Purkinje cell (primary cell): Measurements from ENCODE around the gene PRKCI. TPM values are rescaled to one million over a fixed set of nuclear protein-coding genes. Genes with fewer than 3 reads are reported as not detected.

Experiments
- polyA plus RNA-seq: library from polyadenylated mRNA; unstranded; fragments of >200 nt; fragmentation: Nextera tagmentation; gene quantifications from 2 replicates; pipeline ENCODE4 v1.2.1, GENCODE V29; 2014

Gene PRKCI
- 9.8 and 14.8 TPM in 2 replicates for polyA plus RNA-seq

DNA sequence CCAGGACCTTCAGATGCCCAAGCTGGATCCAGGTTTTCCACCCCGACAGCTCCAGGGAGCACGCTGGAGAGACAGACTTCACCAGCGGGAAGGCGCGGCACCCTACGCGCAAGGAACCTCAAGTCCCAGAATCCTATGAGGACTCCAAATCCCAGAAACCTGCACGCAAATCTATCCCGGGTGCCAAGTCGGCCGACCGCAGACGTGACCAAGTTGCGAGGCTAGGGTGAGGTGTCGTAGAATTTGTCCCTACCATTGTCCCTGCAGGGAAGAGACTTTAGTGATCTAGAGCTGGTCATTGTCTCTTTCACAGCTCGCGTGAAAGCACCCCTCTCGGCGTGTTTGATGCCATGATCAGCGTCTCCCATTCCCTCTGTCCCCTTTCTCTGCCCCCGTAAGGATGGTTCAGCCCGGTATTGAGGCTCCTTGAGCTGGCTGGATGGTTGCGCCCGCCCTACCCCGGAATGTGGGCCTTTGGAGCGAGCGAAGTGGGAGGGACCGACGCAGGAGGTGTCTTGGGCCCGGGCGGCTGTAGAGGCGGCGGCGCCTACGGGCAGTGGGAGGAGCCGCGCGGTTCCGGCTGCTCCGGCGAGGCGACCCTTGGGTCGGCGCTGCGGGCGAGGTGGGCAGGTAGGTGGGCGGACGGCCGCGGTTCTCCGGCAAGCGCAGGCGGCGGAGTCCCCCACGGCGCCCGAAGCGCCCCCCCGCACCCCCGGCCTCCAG lies at the start of gene PRKCI:
Gene PRKCI (plus strand): TSS at position 501 of the 723 bp plus-strand sequence. CDS start 246 bp downstream, outside the sequence.

DNA sequence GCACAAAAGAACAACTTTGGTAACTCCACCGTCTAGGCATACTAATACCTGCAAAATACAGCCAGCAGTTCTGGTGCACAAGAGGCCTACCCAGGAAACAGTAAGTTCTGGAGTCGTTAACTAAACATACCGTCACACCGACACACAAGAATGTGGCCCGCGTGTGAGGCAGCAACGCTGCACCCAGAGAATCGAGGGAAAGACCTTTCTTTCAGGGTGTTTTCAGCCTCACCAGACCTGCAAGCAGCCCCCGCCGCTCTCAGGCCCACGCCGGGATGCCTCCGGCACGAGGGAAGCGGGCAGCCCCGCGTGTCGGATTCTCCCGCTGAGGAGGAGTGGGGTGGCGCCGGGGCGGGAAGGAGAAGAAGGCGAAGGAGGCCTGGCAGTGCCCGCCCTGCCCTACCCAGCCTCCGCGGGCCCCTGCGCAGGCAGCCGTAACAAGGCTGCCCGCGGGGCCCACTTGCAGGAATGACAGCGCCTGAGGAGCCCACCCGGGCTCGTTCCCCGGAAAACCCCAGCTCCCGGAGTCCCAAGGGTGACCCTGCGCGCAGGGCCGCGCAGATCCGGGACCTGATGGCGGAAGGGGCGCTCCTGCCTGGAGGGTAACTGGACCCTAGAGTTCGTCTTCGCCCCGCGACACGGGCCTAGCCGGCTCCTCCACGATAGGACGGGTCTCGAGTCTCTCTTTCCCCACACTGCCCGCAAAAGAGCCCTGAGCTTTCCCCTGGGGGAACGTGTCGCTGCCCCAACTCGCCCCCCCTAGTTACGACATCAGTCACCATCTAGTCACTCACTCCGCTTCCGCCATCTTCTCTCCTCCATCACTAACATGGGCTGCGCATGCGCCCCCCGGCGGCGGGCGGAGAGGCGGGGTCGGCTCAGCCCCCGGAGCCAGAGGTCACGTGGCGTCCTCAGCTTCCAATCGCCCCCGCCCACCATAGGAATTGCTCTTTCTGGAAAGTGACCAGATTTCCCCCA lies 41.0 kb upstream of the PRKCI start, which contains the start of gene PHC3:
Gene PHC3 (minus strand): TSS at position 826 of the 978 bp plus-strand sequence. CDS start 18 bp downstream, at position 808.

Other genes starting within 250 kb of the PRKCI start
- gene GPR160, start 184.4 kb upstream of the PRKCI start, polyA plus RNA-seq: 0.16 and 1.3 TPM in 2 replicates
- 33.4 and 37.2 TPM in 2 replicates for gene PHC3, start 40.7 kb upstream of the PRKCI start, polyA plus RNA-seq
- gene SKIL, start 135.3 kb downstream of the PRKCI start, polyA plus RNA-seq: 7.7 and 14.2 TPM in 2 replicates
- gene CLDN11, start 196.4 kb downstream of the PRKCI start, polyA plus RNA-seq: 0.55 and 4.3 TPM in 2 replicates